GM12801 (cell line): ENCODE data around the gene RFC5.

Experiments
- TF ChIP-seq, protein P1 (sequence below): IDR thresholded peaks from one replicate; pipeline ENCODE4 v1.5.1; 2011; ENCODE audit warnings: control low read depth; ENCODE audit not compliant: insufficient read length; ENCODE audit errors: extremely low read depth

RFC5 gene, protein sequence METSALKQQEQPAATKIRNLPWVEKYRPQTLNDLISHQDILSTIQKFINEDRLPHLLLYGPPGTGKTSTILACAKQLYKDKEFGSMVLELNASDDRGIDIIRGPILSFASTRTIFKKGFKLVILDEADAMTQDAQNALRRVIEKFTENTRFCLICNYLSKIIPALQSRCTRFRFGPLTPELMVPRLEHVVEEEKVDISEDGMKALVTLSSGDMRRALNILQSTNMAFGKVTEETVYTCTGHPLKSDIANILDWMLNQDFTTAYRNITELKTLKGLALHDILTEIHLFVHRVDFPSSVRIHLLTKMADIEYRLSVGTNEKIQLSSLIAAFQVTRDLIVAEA

DNA sequence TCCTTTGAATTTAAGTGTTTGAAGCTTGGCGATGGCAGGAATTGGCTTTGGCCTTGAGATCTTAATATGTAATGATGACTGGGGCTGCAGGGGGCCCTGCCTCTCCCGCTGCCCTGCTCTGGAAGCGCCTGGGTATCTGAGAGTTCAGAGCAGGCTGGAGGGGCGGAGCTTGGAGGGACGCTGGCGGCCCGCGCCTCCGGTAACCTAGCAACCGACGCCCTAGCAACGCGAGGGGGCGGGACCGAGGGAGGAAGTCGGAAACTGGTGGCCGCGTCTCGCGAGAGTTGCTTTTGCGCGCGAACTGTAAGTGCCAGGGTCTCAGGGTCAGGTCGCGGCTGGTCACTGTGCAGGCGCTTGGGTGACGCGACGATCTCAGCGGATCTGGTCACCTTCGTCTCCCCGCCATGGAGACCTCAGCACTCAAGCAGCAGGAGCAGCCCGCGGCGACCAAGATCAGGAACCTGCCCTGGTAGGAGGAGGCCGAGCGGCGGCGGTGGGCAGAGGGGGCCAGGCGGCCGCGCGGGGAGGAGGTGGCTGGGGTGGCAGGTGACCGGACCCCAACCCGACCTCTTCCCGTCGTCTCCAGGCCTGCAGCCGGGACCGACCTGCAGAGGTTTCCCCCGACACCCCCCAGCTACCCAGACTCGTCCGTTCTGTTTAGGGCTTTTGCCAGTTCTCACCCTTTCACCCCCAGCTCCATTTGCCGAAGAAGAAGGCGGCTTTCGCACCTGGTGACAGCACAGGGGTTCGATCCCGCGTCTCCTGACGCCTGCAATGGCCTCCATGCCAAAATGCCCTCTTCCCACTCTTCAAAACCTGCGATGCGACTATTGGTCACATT is at the start of gene RFC5:
RFC5 (plus strand) TSS at position 280 of the 841 bp plus-strand sequence; CDS start at position 405, 125 bp downstream.
- TF ChIP-seq, protein P1, sequence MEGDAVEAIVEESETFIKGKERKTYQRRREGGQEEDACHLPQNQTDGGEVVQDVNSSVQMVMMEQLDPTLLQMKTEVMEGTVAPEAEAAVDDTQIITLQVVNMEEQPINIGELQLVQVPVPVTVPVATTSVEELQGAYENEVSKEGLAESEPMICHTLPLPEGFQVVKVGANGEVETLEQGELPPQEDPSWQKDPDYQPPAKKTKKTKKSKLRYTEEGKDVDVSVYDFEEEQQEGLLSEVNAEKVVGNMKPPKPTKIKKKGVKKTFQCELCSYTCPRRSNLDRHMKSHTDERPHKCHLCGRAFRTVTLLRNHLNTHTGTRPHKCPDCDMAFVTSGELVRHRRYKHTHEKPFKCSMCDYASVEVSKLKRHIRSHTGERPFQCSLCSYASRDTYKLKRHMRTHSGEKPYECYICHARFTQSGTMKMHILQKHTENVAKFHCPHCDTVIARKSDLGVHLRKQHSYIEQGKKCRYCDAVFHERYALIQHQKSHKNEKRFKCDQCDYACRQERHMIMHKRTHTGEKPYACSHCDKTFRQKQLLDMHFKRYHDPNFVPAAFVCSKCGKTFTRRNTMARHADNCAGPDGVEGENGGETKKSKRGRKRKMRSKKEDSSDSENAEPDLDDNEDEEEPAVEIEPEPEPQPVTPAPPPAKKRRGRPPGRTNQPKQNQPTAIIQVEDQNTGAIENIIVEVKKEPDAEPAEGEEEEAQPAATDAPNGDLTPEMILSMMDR, result no peak

DNA sequence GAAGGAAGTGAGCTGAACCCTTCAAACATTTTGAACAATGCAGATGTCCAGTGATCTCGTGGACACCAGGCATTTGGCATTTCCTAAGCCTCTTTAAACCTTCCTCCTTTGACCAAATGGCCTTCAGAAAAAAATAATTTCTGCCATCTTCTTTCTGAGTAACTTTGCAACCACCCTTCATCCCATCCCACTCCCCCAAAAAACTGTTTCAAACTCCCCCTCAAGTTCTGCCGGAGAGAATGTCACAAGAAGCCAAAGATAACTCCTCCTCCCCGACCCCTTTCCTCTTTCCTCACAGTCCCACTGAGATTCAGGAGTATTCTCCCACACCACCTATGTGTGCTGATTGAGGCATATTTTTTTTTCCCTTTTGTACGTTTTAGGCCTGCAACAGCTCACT is 49.5 kb upstream of the RFC5 start:
- TF ChIP-seq, protein P1, result no peak

DNA sequence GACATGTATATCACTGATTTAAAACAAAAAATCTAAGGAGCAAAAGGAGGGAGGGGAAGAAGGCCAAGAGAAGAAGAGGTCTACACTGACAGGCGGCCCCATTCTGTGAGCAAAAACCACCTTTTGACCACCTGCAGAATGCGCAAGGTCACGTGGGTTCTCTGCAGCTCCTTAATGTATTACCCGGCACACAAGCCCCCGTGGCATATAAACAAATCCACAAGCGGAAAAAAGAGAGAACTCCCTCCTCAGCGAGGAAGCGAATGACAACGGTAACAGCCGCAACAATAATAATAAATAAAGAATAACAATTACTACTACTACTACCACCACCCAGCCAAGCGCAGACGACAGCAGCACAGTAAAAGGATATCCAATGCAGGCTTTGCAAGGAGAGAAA is 49.0 kb upstream of the RFC5 start:
- TF ChIP-seq, protein P1, result no peak

DNA sequence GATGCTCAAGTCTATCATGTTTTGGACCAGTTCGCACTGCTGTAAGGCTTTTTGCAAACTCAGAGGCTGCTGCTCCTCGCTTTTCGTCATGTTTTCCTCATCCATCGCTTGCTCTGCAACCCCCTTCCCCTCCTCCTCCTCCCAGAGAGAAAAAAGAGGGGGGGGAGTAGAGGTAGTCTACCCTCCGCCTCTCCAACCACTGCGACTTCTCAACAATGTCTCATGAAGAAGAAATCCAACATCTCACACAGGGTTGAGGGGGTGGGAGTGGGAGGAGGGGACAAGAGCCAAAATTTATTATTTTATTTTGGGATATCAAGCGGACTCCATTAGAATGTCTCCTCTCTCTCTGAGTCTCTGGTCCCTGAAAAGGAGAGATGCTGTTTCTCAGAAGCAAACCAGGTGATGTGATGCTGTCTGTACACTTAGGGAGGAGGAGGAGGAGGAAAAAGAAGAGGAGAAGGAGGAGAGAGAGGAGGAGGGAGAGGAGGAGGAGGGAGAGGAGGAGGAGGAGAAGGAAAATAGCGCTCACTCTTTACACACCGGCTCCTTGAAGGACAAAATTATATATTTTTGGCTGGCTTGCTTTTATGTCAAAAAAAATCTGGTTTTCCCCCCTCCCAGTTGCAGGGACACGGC is 48.2 kb upstream of the RFC5 start:
- TF ChIP-seq, protein P1, result no peak

DNA sequence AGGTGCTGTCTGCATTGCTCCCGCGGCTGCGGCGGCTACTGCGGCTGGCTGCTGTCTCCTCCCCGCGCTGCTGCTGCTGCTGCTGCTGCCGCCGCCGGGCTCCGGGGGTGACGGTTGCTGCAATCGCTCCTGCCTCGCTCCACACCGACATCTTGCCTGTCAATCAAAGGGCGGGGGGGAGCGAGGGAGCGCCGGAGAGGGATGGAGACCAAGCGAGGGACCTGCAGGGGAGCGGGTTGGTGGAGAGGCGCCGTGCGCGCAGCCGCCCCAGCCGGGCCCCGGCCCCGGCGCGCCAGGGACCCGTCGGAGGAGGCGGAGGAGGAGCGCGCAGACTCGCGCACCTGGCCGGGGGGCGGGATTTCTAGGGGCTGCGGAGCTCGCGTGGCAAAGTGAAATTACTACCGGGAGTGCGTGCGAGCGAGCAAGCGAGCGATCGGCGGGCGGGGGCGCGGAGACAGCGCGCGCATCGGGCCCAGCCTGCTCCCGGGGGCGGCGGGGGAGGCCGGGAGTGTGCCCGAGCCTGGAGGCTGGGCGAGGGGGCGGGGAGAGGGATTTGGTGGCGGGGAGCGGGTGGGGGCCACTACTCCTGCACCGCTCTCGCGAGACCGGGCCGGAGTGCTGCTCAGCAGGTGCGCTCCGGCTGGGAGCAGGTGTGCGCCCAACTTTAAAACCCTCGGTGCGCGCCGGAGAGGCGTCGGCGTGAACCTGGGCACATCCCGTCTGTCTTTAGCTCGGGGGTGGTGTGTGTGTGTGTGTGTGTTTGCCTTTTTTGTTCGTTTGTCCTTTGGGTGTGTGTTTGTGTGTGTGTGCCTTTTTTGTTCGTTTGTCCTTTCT is 47.5 kb upstream of the RFC5 start, which contains the start of gene KSR2:
KSR2 (minus strand) TSS at position 165 of the 834 bp plus-strand sequence. CDS start 735 bp downstream, outside the sequence.
- TF ChIP-seq, protein P1, result no peak

DNA sequence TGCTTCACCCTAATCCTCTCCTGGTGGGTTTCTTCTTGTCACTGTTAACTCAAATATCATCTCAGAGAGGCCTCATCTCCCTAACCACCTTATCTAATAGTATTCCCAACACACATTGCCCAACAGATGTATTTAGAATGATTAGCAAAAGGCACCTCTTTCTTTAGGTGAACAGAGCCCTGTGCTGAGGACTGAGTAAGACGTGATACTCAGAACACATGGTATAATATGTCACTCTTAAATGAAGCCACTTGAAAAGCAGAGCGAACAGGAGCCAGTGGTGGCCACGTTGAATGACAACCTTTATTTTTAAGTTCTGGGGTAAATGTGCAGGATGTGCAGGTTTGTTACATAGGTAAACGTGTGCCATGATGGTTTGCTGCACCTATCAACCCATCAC is 46.2 kb upstream of the RFC5 start:
- TF ChIP-seq, protein P1, result no peak

DNA sequence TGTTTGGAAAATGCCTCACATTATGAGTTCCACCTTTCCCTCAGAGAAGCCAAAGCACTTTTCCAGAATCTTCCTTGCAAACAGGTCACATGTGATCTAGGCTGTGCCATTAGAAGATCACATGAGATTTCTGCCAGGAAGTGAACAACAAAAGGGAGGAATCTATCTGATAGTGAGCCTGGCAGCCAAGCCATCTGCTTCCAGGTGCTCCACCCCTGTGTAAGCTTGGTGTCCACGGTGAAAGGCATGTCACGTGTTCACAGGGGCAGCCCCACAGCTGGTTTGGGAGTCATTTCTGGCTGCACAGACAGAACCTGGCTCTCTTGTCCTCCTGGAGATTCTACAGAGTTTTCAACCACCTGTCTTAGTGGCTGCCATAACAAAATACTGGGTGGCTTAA is 44.2 kb upstream of the RFC5 start:
- TF ChIP-seq, protein P1, result no peak
